ENCODE results near the gene ENPP3. TPM values are rescaled to one million over a fixed set of nuclear protein-coding genes. Genes with fewer than 3 reads are reported as not detected.

The ENPP3 gene
- total RNA-seq: 1 to 10 TPM in 3 of 4 donors, under 1 TPM in 1; 0.66 to 5.3 (median 1.3) TPM

DNA sequence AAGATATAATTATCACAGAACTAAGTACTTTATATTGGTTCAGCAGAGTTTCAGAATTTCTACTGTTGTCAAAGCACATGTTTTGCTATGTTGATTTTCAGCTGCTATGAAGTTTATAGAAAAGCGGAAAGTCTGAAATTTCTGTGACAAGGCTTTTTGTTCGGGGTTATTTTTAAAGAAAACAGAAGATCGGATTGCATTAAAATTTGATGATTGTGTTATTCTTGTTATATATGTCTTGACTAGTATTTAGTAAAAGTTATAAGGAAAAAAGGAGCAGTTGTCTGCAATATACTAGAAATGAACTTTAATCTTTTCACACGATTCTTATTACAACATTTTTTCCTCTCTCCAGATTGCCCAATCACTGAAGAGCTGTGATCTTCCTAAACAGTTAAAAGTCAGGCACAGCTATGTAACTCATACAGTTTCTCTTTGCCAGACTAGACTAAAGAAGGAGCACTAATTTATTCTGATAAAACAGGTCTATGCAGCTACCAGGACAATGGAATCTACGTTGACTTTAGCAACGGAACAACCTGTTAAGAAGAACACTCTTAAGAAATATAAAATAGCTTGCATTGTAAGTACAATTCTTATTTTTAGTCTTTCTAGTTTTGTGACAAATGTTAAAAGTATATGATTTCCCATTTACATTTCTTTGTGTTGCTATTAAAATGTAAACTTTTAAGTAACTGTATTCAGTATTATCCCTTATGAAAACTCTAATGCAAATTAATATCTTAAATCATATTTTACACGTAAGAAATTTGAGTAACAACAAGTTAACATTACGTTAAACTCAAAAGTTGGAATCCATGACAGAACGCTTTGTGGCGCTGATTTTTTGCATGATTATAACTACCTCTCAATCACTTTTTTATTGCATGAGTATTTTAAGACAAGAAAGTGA, at the start of gene ENPP3:
TSS of gene ENPP3 (plus strand) at position 423 of the 913 bp plus-strand sequence. CDS start at position 506, 83 bp downstream.
- Histone ChIP-seq H3K9me3 (no peaks in the 10 kb centered on the region), H3K27me3 (no peaks in the 10 kb centered on the region), H3K27ac (no peak within 1 kb of the TSS), H3K36me3 (no peaks in the 10 kb centered on the region), H3K4me1 (no peaks in the 10 kb centered on the region), H3K4me3 (no peak within 1 kb of the TSS)
- TF ChIP-seq EP300 (IDR thresholded peaks at IDR 0.05) (no peak), POLR2A (IDR thresholded peaks at IDR 0.05) (no peak)
- TF ChIP-seq, protein P1, sequence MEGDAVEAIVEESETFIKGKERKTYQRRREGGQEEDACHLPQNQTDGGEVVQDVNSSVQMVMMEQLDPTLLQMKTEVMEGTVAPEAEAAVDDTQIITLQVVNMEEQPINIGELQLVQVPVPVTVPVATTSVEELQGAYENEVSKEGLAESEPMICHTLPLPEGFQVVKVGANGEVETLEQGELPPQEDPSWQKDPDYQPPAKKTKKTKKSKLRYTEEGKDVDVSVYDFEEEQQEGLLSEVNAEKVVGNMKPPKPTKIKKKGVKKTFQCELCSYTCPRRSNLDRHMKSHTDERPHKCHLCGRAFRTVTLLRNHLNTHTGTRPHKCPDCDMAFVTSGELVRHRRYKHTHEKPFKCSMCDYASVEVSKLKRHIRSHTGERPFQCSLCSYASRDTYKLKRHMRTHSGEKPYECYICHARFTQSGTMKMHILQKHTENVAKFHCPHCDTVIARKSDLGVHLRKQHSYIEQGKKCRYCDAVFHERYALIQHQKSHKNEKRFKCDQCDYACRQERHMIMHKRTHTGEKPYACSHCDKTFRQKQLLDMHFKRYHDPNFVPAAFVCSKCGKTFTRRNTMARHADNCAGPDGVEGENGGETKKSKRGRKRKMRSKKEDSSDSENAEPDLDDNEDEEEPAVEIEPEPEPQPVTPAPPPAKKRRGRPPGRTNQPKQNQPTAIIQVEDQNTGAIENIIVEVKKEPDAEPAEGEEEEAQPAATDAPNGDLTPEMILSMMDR (IDR thresholded peaks at IDR 0.05): no peak
- DNase-seq (ENCODE audit: low spot score in 2 of 2): no peak
- 69 to 73% methylated on average over 10 of the region's 10 CpGs for WGBS, 2 donors

DNA sequence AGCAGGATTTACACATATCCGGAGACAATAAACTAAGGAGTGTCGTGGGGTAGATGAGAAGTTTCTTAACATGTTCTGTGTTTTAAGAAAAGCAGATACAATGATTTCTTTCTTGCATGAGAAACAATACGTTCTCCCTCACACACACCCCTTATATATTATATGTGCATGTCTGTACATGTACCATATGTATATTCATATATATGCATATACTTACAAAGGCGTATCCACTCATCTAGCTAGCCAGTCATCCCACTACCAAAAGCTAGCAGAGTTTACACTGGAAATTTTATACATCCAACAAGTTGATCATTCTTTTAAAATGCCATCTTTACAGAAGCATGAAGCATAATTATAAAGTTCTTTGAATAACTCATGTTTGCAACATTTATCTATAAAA, 49.2 kb upstream of the ENPP3 start:
- WGBS, 2 donors: 82% methylated on average over 4 of the region's 4 CpGs
- H3K9me3 ChIP-seq: no peaks in the 10 kb centered on the region
- no peaks in the 10 kb centered on the region for H3K4me1 ChIP-seq
- TF ChIP-seq POLR2A (IDR thresholded peaks at IDR 0.05): no peak
- TF ChIP-seq EP300 (IDR thresholded peaks at IDR 0.05): no peak
- TF ChIP-seq, protein P1 (IDR thresholded peaks at IDR 0.05): no peak
- no peak for DNase-seq (ENCODE audit: low spot score in 2 of 2)
- H3K36me3 ChIP-seq: peaks cover 0 to 97% (median 19%) of the 10 kb centered on the region in 3 donors
- H3K4me3 ChIP-seq: no peak overlapping the region
- H3K27ac ChIP-seq: no peak overlapping the region
- no peaks in the 10 kb centered on the region for H3K27me3 ChIP-seq

DNA sequence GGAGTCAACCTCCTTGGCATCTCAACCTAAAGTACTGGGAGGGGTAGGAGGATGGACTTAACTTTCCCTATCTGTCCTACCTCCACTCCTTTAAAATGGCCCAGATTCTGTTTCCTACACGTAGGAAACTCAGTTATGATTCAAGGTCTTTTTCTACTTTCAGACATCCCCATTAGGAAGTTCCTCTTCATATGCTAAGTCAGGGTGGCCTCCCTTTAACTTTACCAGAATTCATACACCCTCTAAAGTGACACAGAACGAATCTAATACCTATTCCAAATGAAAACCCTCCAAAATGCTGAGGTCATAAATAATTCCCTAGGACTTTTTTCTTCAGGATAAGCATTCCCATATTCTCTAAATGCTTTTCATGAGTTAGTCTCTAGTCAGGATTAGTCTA, 48.5 kb upstream of the ENPP3 start:
- Histone ChIP-seq H3K27me3 (no peaks in the 10 kb centered on the region), H3K4me1 (no peaks in the 10 kb centered on the region), H3K27ac (no peak overlapping the region), H3K9me3 (no peaks in the 10 kb centered on the region), H3K4me3 (no peak overlapping the region), H3K36me3 (peaks cover 0 to 98% (median 24%) of the 10 kb centered on the region in 3 donors)
- TF ChIP-seq EP300 (IDR thresholded peaks at IDR 0.05) (no peak), POLR2A (IDR thresholded peaks at IDR 0.05) (no peak)
- TF ChIP-seq, protein P1 (IDR thresholded peaks at IDR 0.05): no peak
- DNase-seq (ENCODE audit: low spot score in 2 of 2): no peak
- WGBS, 2 donors: 86 to 91% methylated on average over 2 of the region's 2 CpGs

DNA sequence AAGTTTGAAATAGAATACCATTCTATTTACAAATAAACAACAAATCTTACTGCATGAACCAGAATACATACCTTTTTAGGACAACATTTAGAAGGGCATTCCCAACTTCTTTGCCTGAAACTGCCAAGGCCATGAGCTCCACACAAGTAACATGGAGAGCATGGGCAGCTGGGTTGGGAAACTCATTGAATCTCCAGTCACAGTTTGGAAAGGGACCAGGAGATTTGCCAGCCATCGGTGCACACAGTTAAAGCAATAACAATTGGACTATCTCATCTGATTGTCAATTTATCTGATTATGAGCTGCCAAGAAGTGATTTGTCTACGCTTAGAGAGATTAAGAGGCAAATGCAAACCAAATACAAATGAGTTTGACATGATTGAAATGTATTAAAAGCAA, 44.2 kb upstream of the ENPP3 start:
- Histone ChIP-seq H3K36me3 (peaks cover 0 to 98% (median 24%) of the 10 kb centered on the region in 3 donors), H3K4me3 (no peak overlapping the region), H3K4me1 (no peaks in the 10 kb centered on the region), H3K9me3 (no peaks in the 10 kb centered on the region), H3K27me3 (no peaks in the 10 kb centered on the region), H3K27ac (no peak overlapping the region)
- TF ChIP-seq EP300 (IDR thresholded peaks at IDR 0.05): no peak
- TF ChIP-seq POLR2A (IDR thresholded peaks at IDR 0.05): no peak
- TF ChIP-seq, protein P1 (IDR thresholded peaks at IDR 0.05): no peak
- no peak for DNase-seq (ENCODE audit: low spot score in 2 of 2)
- WGBS, 2 donors: 95 to 100% methylated on average over 2 of the region's 2 CpGs

DNA sequence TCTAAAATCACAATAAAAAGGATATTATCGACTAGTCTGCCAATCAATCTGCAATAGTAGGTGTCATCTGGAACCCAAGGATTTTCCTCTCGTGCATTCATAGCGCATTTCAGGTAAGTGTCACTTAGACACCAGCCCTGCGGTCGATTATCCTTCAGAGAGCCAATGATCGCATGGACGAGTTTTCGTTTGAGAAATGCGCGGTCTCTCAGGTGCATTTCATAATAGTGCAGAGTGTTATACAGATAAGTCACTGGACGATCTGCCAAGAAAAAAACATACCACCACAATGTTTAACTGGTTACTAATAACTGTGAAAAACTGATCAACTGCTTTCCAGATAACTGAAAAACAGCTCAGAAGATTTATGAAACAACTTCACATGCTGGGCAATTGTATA, 43.0 kb upstream of the ENPP3 start:
- no peak overlapping the region for H3K4me3 ChIP-seq
- peaks cover 3 to 98% (median 31%) of the 10 kb centered on the region in 3 donors for H3K36me3 ChIP-seq
- no peaks in the 10 kb centered on the region for H3K27me3 ChIP-seq
- no peaks in the 10 kb centered on the region for H3K9me3 ChIP-seq
- no peak for TF ChIP-seq POLR2A (IDR thresholded peaks at IDR 0.05)
- H3K27ac ChIP-seq: no peak overlapping the region
- no peak for DNase-seq (ENCODE audit: low spot score in 2 of 2)
- 93 to 94% methylated on average over 11 of the region's 11 CpGs for WGBS, 2 donors
- H3K4me1 ChIP-seq: no peaks in the 10 kb centered on the region
